Stomach (tissue), 4 donors: ENCODE data around the gene DYSF.

Experiments used
- CTCF ChIP-seq, 7 experiments: fragments of 450-650 bp in 4 of 7; fragments of 200-600 bp in 3 of 7; sonication (generic) in 3 of 7; IDR thresholded peaks; one replicate each; pipeline ENCODE4 v1.5.1; 2016 to 2019; ENCODE audit warnings: antibody characterized with exemption in 7 of 7, control low read depth in 2 of 7, mild to moderate bottlenecking in 1 of 7
- EP300 ChIP-seq: sonication (generic); formaldehyde crosslinking; IDR thresholded peaks from one replicate; pipeline ENCODE4 v1.6.1; 2017; ENCODE audit warnings: antibody characterized with exemption
- POLR2A ChIP-seq, 4 donors: fragments of 450-650 bp; IDR thresholded peaks; one replicate each; pipeline ENCODE4 v1.6.1; 2016; ENCODE audit warnings: antibody characterized with exemption in 4 of 4, control low read depth in 2 of 4, mild to moderate bottlenecking in 1 of 4, moderate library complexity in 1 of 4
- POLR2AphosphoS5 ChIP-seq, 3 donors: sonication (generic); formaldehyde crosslinking; IDR thresholded peaks; one replicate each; pipeline ENCODE4 v1.6.1; 2016; ENCODE audit warnings: antibody characterized with exemption in 3 of 3

- TF ChIP-seq CTCF (IDR thresholded peaks at IDR 0.05) (no peak), POLR2AphosphoS5 (IDR thresholded peaks at IDR 0.05) (no peak), POLR2A (IDR thresholded peaks at IDR 0.05) (no peak), EP300 (no peak)
Observed at GRCh38 chr2:71498261-71498701, 44.9 kb downstream of the DYSF start.
